Mesenchymal stem cell (in vitro differentiated cells and primary cell): ENCODE data around the gene TRIM46.

Experiments used
- DNase-seq: peaks from one replicate; pipeline ENCODE4 v3.0.0-alpha.2; 2013
- H2AFZ ChIP-seq: one replicate; pipeline ENCODE4 v1.6.1; 2013; ENCODE audit warnings: low read depth, mild to moderate bottlenecking, control low read depth, inconsistent platforms, low read length, moderate library complexity
- H2AK5ac ChIP-seq: 2 replicates; pipeline ENCODE4 v1.6.1; 2013; ENCODE audit warnings: low read length, moderate library complexity, mild to moderate bottlenecking, inconsistent platforms; ENCODE audit not compliant: severe bottlenecking
- H2BK120ac ChIP-seq: one replicate; pipeline ENCODE4 v1.6.1; 2013; ENCODE audit warnings: low read depth, mild to moderate bottlenecking, inconsistent platforms, low read length, moderate library complexity
- H2BK12ac ChIP-seq, 2 experiments: one replicate each; pipeline ENCODE4 v1.6.1; 2013; ENCODE audit warnings: inconsistent platforms in 2 of 2, low read length in 2 of 2, mild to moderate bottlenecking in 2 of 2, moderate library complexity in 2 of 2, control low read depth in 1 of 2
- H2BK15ac ChIP-seq: one replicate; pipeline ENCODE4 v1.6.1; 2013; ENCODE audit warnings: mild to moderate bottlenecking, low read depth, inconsistent platforms; ENCODE audit not compliant: poor library complexity, severe bottlenecking
- H2BK5ac ChIP-seq: 2 replicates; pipeline ENCODE4 v1.6.1; 2013; ENCODE audit warnings: low read depth, mild to moderate bottlenecking, low read length, control low read depth, inconsistent platforms; ENCODE audit not compliant: poor library complexity, severe bottlenecking
- H3K14ac ChIP-seq, 2 experiments: one replicate each; pipeline ENCODE4 v1.6.1; 2013; ENCODE audit warnings: inconsistent platforms in 2 of 2, low read length in 2 of 2, control low read depth in 1 of 2, mild to moderate bottlenecking in 1 of 2, moderate library complexity in 1 of 2
- H3K18ac ChIP-seq, 2 experiments: one replicate each; pipeline ENCODE4 v1.6.1; 2013; ENCODE audit warnings: inconsistent platforms in 2 of 2, low read length in 2 of 2, control low read depth in 1 of 2, low read depth in 1 of 2, mild to moderate bottlenecking in 1 of 2
- H3K23ac ChIP-seq, 2 experiments: one replicate each; pipeline ENCODE4 v1.6.1; 2013; ENCODE audit warnings: inconsistent platforms in 2 of 2, low read length in 2 of 2, mild to moderate bottlenecking in 2 of 2, moderate library complexity in 2 of 2, control low read depth in 1 of 2
- H3K27ac ChIP-seq: 2 replicates; pipeline ENCODE4 v1.5.1; 2013; ENCODE audit warnings: mild to moderate bottlenecking, moderate library complexity, low read length, control low read depth, inconsistent platforms; ENCODE audit not compliant: poor library complexity, severe bottlenecking
- H3K27me3 ChIP-seq, 2 experiments: 2 replicates each; pipeline versions ENCODE4 v1.6.1 to v1.7.0; 2013; ENCODE audit warnings: low read length in 2 of 2, mild to moderate bottlenecking in 2 of 2, moderate library complexity in 2 of 2, control low read depth in 1 of 2, inconsistent platforms in 1 of 2; ENCODE audit not compliant: control insufficient read depth in 1 of 2, insufficient read depth in 1 of 2
- H3K36me3 ChIP-seq, 2 experiments: 2 replicates each; pipeline versions ENCODE4 v1.6.1 to v1.7.0; 2013; ENCODE audit warnings: low read length in 2 of 2, control low read depth in 1 of 2, inconsistent platforms in 1 of 2, low read depth in 1 of 2, mild to moderate bottlenecking in 1 of 2; ENCODE audit not compliant: insufficient read depth in 2 of 2, control insufficient read depth in 1 of 2
- H3K4ac ChIP-seq, 2 experiments: one replicate each; pipeline ENCODE4 v1.6.1; 2013; ENCODE audit warnings: inconsistent platforms in 2 of 2, low read length in 2 of 2, mild to moderate bottlenecking in 2 of 2, moderate library complexity in 2 of 2, control low read depth in 1 of 2, low read depth in 1 of 2
- H3K4me1 ChIP-seq: 2 replicates; pipeline ENCODE4 v1.6.1; 2013; ENCODE audit warnings: low read depth, low read length, control low read depth; ENCODE audit not compliant: control insufficient read depth, insufficient read depth
- H3K4me2 ChIP-seq: 2 replicates; pipeline ENCODE4 v1.6.1; 2013; ENCODE audit warnings: low read length, mild to moderate bottlenecking, inconsistent platforms; ENCODE audit not compliant: poor library complexity, severe bottlenecking
- H3K4me3 ChIP-seq, 2 experiments: 2 replicates each; pipeline versions ENCODE4 v1.5.1 to v1.7.0; 2013; ENCODE audit warnings: low read length in 2 of 2, mild to moderate bottlenecking in 2 of 2, control low read depth in 1 of 2, low read depth in 1 of 2; ENCODE audit not compliant: insufficient read depth in 1 of 2
- H3K79me1 ChIP-seq: replicated peaks from 2 replicates; pipeline ENCODE4 v1.6.1; 2013; ENCODE audit warnings: mild to moderate bottlenecking, control low read depth, low read length, inconsistent platforms; ENCODE audit not compliant: poor library complexity, severe bottlenecking
- H3K9ac ChIP-seq: 2 replicates; pipeline ENCODE4 v1.7.0; 2013; ENCODE audit warnings: mild to moderate bottlenecking, low read length, moderate library complexity
- H3K9me3 ChIP-seq: 2 replicates; pipeline ENCODE4 v1.7.0; 2013; ENCODE audit warnings: mild to moderate bottlenecking, low read length; ENCODE audit not compliant: control insufficient read depth
- H4K8ac ChIP-seq: one replicate; pipeline ENCODE4 v1.6.1; 2013; ENCODE audit warnings: inconsistent platforms, mild to moderate bottlenecking, low read length, moderate library complexity
- H4K91ac ChIP-seq: one replicate; pipeline ENCODE4 v1.6.1; 2013; ENCODE audit warnings: mild to moderate bottlenecking, low read length, inconsistent platforms
- WGBS: methylation state at CpG from one replicate; pipeline ENCODE4 v1.1.7; 2013; ENCODE audit warnings: mixed read lengths; 5-methylcytosine and 5-hydroxymethylcytosine counted together

Gene TRIM46

GRCh38 chr1:155205035-155205434, 31.4 kb downstream of the TRIM46 start:
- H4K8ac ChIP-seq, result no peak overlapping the region
- no peak for DNase-seq
- H2BK120ac ChIP-seq, result no peak overlapping the region
- H3K4me1 ChIP-seq, result peaks cover 17% of the 10 kb centered on the region
- no peak overlapping the region for H3K4ac ChIP-seq
- H3K9ac ChIP-seq, result no peak overlapping the region
- no peak overlapping the region for H2BK12ac ChIP-seq
- H3K4me2 ChIP-seq, result no peak overlapping the region
- H3K14ac ChIP-seq, result no peak overlapping the region
- H3K27ac ChIP-seq, result no peak overlapping the region
- H2BK15ac ChIP-seq, result peak overlapping the region; percentile 44
- H2AK5ac ChIP-seq, result no peak overlapping the region
- H2AFZ ChIP-seq, result no peak overlapping the region
- no peaks in the 10 kb centered on the region for H3K9me3 ChIP-seq
- no peak overlapping the region for H3K18ac ChIP-seq
- 96% methylated on average over 14 of the region's 14 CpGs for WGBS
- H3K4me3 ChIP-seq, result no peak overlapping the region
- H2BK5ac ChIP-seq, result no peak overlapping the region
- peaks cover 37 to 46% of the 10 kb centered on the region in 2 experiments for H3K36me3 ChIP-seq
- H3K27me3 ChIP-seq, result no peaks in the 10 kb centered on the region
- H4K91ac ChIP-seq, result no peak overlapping the region
- peaks cover 10% of the 10 kb centered on the region for H3K79me1 ChIP-seq
- no peak overlapping the region for H3K23ac ChIP-seq

- WGBS, result 74% methylated on average over 6 of the region's 9 CpGs
- peaks cover 17% of the 10 kb centered on the region for H3K4me1 ChIP-seq
These were observed 32.4 kb downstream of the TRIM46 start for GRCh38 chr1:155205969-155206593.

GRCh38 chr1:155206891-155207805, 33.5 kb downstream of the TRIM46 start:
- peak overlapping the region; percentile 56 for H2BK120ac ChIP-seq

More at GRCh38 chr1:155205969-155206593, 32.4 kb downstream of the TRIM46 start:
- no peak for DNase-seq
- Histone ChIP-seq H2BK120ac (no peak overlapping the region), H4K91ac (peak overlapping the region; percentile 22), H3K27me3 (no peaks in the 10 kb centered on the region), H2AK5ac (no peak overlapping the region), H3K27ac (no peak overlapping the region), H3K18ac (no peak overlapping the region), H3K4ac (no peak overlapping the region), H2BK15ac (no peak overlapping the region), H3K23ac (no peak overlapping the region), H3K4me2 (no peak overlapping the region), H3K36me3 (peaks cover 32 to 41% of the 10 kb centered on the region in 2 experiments), H3K4me3 (no peak overlapping the region), H3K79me1 (peaks cover 18% of the 10 kb centered on the region), H3K14ac (no peak overlapping the region), H2AFZ (no peak overlapping the region), H4K8ac (no peak overlapping the region), H3K9me3 (no peaks in the 10 kb centered on the region), H2BK5ac (no peak overlapping the region), H2BK12ac (no peak overlapping the region), H3K9ac (peak overlapping the region; percentile 17)

More at GRCh38 chr1:155206891-155207805, 33.5 kb downstream of the TRIM46 start:
- H3K4me2 ChIP-seq, result peak overlapping the region; percentile 74
- peak overlapping the region; percentile 32 for H2AFZ ChIP-seq
- H3K36me3 ChIP-seq, result peaks cover 31 to 32% of the 10 kb centered on the region in 2 experiments
- no peak overlapping the region for H3K23ac ChIP-seq
- no peaks in the 10 kb centered on the region for H3K27me3 ChIP-seq
- 34% methylated on average over 12 of the region's 13 CpGs for WGBS
- peaks cover 14% of the 10 kb centered on the region for H3K4me1 ChIP-seq
- H2BK15ac ChIP-seq, result peak overlapping the region; percentile 94
- peak overlapping the region; percentile 74 for H4K8ac ChIP-seq
- peak overlapping the region; percentile 33 for H2AK5ac ChIP-seq
- H3K27ac ChIP-seq, result peak overlapping the region; percentile 72
- peak overlapping the region; percentile 10 to 98 for H3K4me3 ChIP-seq
- H3K9ac ChIP-seq, result peak overlapping the region; percentile 99
- H3K79me1 ChIP-seq, result peaks cover 19% of the 10 kb centered on the region
- H2BK5ac ChIP-seq, result no peak overlapping the region
- H3K18ac ChIP-seq, result peak overlapping the region; percentile 79 to 80
- H2BK12ac ChIP-seq, result peak overlapping the region; percentile 49 to 81
- H3K14ac ChIP-seq, result peak overlapping the region in 1 of 2 experiments; percentile 38
- H4K91ac ChIP-seq, result peak overlapping the region; percentile 94
- H3K9me3 ChIP-seq, result no peaks in the 10 kb centered on the region
- peak overlapping the region; percentile 45 to 79 for H3K4ac ChIP-seq
- DNase-seq, result peak; percentile 87
